Measurements from ENCODE around the gene POLR3A.
"Not testable (repeated sequence)": the region's sequence is repeated elsewhere in the genome, so short reads cannot be mapped to it uniquely, and the experiment has no call there.

The POLR3A gene

GRCh38 chr10:78009662-78010061, 19.7 kb downstream of the POLR3A start:
- TF ChIP-seq CTCF (IDR thresholded peaks at IDR 0.05; ENCODE audit: insufficient read depth, low read depth, low read length, missing control alignments) = no peak
- no peak for DNase-seq (ENCODE audit: low read depth)
- no peak overlapping the region for H3K4me3 ChIP-seq (ENCODE audit: low read length)

DNA sequence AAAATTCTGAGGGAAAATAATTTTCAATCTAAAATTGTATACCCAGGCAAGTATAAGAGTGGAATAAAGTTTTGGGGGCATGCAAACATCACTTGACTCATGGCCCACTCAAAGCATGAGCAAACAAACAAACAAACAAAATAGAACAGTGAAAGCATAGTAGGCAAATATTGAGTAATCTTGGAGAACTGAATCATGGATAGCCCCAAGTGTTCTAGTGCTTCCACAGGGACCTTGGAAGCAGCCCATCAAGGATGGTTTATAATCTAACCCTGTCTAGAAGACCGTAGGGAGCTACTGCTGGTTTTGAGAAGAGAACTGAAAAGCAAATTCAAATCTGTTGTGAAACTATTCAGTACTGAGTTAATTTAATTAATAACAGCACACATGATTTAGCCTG, 22.1 kb downstream of the POLR3A start:
- no peak for DNase-seq (ENCODE audit: low read depth)
- no peak overlapping the region for H3K4me3 ChIP-seq (ENCODE audit: low read length)
- TF ChIP-seq CTCF (IDR thresholded peaks at IDR 0.05; ENCODE audit: insufficient read depth, low read depth, low read length, missing control alignments) = no peak

GRCh38 chr10:78004215-78005026, 24.9 kb downstream of the POLR3A start:
- TF ChIP-seq CTCF (IDR thresholded peaks at IDR 0.05; ENCODE audit: insufficient read depth, low read depth, low read length, missing control alignments) = peak; percentile 11
- DNase-seq (ENCODE audit: low read depth) = no peak
- no peak overlapping the region for H3K4me3 ChIP-seq (ENCODE audit: low read length)

GRCh38 chr10:78002541-78003288, 26.6 kb downstream of the POLR3A start:
- TF ChIP-seq CTCF (IDR thresholded peaks at IDR 0.05; ENCODE audit: insufficient read depth, low read depth, low read length, missing control alignments) = no peak
- H3K4me3 ChIP-seq (ENCODE audit: low read length) = no peak overlapping the region
- DNase-seq (ENCODE audit: low read depth) = no peak

DNA sequence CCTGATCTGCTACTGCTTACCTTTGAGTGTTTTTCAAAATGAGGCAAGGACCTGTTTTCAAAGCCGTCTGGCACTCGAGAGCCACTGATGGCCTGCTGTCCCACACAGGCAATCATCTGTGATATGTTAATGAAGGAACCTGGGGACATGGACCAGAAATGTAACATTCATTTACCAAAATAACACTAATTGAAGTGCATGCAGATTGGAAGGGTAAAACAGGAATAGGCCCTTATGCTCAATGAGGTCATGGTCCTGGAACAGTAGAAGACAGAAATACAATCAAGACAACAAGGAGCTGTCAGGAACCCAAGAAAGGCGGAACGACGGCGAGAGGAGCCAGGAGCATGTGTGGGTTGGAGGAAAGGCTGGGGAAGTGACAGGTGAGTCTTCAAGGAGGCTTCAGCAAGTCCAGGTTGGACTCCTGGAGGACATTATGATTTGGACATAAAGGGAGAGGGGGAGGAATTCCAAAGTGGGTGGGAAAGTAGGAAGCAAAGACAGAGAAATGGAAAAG, 28.3 kb downstream of the POLR3A start:
- no peak for DNase-seq (ENCODE audit: low read depth)
- TF ChIP-seq CTCF (IDR thresholded peaks at IDR 0.05; ENCODE audit: insufficient read depth, low read depth, low read length, missing control alignments) = no peak
- H3K4me3 ChIP-seq (ENCODE audit: low read length) = no peak overlapping the region

DNA sequence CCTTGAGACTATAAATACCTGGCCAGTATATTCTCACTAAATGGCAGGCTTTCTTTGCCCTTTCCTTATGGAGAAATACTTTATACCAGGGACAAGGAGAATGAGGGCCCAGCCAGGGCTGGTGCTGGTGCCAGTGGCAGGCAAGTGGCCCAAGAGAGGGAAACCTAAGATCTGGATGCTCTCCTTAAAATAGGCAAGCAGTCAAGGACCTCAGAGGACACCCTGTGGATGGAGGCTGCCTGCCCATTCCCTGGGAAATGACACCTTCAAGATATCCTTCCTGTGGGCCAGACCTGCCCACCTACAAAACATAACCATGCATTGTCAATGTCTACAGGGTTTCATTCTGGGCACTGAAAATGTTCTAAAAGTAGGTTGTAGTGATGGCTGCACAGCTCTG, 29.1 kb downstream of the POLR3A start:
- H3K4me3 ChIP-seq (ENCODE audit: low read length) = no peak overlapping the region
- DNase-seq (ENCODE audit: low read depth) = no peak
- TF ChIP-seq CTCF (IDR thresholded peaks at IDR 0.05; ENCODE audit: insufficient read depth, low read depth, low read length, missing control alignments) = no peak

GRCh38 chr10:77998780-77999179, 30.5 kb downstream of the POLR3A start:
- not testable (repeated sequence) for DNase-seq (ENCODE audit: low read depth); H3K4me3 ChIP-seq (ENCODE audit: low read length)
